Embryonic facial prominence (tissue), 1 donor: ENCODE measurements around the gene KLF14.
"Not testable (repeated sequence)": the region's sequence is repeated elsewhere in the genome, so short reads cannot be mapped to it uniquely, and the experiment has no call there.

Experiments used
- DNase-seq: peaks from one replicate; pipeline ENCODE4 v3.0.0-alpha.2; 2016; ENCODE audit errors: extremely low spot score

The KLF14 gene

DNA sequence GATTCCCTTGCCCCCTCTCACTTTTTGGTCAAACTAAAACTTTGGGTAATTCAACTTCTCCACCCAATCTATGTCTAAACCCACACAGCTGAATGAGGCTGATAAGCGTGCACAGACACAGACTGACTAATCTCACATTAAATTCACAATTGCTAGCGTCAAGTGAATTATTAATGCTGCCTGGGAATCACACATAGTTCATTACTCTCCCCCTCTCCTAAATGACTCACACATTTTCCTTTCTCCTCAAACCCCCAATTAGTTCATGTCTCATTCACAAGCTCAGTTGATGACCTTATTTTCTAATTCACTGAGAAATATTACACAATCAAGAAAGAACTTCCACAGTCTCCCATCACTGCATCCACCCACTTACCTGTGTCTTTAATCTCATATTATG lies 14.5 kb downstream of the KLF14 start:
- no peak for DNase-seq

DNA sequence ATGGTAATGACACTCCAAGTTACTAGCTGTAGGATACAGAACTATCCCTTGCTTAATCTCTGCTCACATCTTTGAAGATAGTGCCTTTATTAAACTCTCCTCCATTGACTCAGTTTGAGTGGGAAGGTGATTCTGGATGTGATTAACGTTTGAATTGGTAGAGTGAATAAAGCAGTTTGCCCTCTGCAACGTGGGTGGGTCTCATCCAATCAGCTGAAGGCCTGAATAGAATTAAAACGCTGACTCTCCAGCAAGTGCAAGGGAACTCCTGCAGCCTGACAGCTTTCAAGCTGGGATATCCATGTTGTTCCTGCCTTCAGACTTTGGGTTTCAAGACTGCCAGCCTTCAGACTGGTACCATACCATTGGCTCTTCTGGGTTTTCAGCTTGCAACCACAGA lies 21.6 kb downstream of the KLF14 start:
- DNase-seq, result no peak

DNA sequence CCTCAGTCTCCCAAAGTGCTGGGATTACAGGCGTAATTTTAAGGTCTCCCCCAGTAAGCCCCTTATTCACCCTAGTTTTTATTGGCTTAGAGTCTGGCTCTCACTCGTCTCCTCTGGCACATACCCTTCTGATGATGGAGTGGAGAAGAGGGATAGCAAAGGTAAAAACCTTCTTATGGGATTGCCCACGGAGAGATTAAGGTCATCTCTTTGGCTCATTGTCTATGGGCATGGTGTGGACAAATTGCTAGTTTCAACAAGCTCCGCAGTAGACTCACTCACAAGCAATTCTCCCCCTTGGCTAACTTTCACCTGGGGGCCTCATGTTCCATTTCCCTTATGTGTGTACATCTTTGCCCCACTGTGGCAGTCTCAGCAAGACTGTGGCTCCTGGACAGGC lies 25.2 kb downstream of the KLF14 start:
- no peak for DNase-seq

DNA sequence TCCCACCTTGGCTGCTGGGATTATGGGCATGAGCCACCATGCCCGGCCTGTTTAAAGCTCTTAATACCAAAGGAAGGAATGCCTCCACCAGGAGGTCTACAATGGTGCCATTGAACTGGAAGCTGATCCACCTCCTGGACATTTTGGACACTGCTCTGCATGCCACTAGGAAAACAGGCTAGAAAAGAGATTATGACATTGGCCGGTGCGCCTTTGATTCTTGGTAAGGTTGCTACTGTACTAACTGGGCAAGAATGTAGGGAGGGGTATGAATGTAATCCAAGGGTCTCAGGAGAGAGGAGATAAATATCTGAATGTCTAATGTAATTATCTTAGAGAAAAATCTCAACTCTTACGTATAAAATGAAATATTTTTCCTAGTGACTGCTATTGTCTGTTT lies 26.0 kb downstream of the KLF14 start:
- DNase-seq, result no peak

DNA sequence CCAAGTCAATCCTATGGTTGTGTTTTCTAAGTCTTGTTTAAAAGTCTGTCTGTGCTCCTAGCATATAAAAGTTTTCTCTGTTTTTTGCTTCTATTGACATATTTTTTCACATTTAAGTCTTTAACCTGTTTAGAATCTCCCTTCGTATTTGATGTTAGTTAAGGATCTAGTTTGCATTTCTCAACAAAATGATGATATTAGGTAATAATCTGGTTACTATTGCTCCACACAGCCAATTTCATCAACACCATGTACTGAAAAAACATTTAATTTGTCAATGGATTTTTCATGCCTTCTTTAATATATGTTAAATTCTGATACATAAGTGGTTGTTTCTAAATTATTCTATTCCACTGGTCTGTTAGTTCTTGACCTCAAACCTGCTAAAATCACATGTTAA lies 30.2 kb downstream of the KLF14 start:
- no peak for DNase-seq

DNA sequence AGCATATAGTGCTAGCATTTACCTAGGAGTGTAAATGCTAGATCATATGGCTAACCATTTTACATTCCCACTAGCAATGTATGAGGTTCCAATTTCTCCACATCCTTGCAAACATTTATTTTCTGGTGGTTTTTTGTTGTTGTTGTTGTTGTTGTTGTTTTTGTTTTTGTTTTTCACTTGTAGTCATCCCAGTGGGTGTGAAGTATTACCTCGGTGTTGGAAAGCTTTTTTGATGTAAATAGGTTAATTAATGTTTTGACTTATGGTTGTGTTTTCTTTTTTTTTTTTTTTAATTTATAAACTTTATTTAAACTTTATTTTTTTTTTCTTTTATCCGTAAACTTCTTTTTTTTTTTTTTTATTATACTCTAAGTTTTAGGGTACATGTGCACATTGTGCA lies 32.4 kb downstream of the KLF14 start:
- no peak for DNase-seq

DNA sequence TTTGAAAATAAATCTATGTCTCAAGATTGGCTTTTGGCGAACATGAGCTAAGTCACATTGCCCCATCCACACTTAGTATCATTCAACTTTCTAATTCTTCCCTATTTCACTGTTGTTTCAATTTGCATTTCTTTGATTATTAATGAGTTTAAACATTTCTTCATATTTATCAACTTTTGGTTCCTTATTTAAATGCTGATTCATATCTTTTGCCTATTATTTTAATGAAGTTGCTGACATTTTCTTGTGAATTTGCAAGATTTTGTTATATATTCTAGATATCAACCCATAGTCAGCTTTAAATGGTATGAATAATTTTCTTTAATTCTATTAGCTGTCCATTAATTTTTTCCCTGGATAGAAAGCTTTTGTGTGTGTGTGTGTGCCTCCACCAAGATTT lies 33.2 kb downstream of the KLF14 start:
- no peak for DNase-seq

DNA sequence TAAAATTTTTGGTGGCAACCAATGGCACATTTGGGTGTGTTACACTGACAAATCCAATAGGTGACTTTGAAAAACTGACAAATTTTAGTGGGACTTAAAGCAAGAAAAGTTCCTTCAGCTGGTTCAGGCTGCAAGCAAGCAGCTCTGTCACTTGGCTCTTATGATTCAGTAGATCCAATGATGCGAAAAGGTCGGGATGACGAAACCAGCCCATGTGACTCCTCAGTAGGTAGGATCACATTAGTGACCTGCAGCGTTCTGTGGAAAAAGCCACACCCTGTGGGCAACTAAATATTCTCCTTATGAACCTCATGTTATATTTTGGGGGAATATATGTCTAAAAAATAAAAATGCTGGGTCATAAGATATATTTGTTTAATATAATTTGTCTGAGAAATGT lies 34.3 kb downstream of the KLF14 start:
- no peak for DNase-seq

DNA sequence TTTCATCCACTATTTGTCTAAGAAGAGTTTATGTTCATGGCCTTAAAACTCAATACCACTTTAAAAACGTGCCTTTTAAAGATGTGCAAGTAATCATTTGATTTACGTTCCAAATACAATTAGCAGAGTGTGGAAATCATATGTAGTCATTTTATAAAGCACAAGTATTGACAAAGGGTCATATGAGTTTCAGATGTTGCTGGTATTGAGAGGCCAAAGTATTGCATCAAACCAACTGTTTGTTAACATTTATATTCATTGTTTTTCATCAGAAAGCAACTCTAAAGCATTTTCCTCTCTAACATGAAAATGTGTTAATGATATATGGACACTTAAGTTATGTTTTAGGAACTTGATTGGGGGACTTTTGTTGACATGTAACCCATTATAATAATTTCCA lies 36.2 kb downstream of the KLF14 start:
- no peak for DNase-seq

DNA sequence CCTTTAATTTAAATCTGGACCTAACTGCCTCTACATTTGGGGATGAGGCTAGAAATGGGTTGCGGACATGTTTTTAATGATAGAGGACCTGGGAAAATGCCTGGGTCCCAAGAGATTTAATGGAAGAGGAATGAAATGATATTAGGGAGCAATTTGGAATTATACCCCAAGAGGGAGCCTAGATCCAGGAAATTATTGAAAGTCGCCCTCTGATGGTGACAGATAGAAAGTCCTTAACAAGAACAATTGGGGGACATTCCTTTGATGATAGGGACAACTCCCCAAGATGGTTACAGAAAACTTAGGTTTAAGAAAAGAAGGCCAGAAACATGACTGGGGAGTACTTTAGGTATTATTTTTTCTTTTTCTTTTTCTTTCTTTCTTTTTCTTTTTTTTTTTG lies 38.2 kb downstream of the KLF14 start:
- DNase-seq, result no peak

DNA sequence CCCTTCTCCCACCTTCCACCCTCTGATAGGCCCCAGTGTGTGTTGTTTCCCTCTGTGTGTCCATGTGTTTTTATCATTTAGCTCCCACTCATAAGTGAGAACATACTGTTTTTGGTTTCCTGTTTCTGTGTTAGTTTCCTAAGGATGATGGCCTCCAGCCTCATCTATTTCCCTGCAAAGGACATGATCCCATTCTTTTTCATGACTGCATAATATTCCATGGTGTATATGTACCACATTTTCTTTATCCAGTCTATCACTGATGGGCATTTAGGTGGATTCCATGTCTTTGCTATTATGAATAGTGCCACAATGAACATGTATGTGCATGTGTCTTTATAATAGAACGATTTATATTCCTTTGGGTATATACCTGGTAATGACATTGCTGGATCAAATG lies 41.6 kb downstream of the KLF14 start:
- not testable (repeated sequence) for DNase-seq

DNA sequence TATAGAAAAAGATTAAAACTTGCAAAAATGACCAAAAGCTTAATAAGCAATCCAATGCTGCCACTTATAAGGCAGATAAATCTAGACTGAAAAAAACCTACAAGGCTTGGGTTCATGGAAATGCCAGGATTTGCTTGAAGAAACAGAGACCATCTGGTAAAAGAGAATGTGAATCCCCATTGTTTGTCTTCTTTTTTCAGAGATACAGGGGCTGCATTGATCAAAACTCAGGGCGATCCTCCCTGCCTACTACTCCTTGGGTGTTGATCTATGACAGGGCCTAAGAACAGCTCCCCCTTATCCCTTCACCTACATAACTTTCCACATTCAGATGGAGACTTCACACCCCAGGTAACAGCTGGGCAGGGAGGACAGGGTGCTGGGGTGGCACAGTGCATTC lies 44.3 kb downstream of the KLF14 start:
- no peak for DNase-seq

DNA sequence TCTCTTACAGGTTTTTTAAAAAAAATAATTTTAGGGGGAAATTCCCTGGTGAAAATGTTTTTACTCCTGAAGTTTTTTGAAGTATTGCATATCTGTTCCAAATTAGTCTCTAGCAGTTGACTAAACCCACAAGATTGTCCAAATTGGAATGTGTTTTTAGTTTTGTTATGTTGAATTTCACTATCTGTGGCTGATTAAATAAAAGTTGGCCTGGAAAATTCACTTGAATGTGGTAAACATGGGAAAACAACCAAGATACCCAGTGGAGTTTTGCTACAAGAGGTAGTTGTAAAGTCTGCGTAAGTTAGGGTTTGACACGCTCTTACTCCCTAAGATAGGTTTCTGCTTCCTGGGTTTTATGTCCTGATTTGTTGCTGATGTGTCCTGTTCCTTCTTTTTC lies 51.0 kb downstream of the KLF14 start:
- DNase-seq, result no peak
